ENCODE results near the gene SLC38A8. TPM values are rescaled to one million over a fixed set of nuclear protein-coding genes. Genes with fewer than 3 reads are reported as not detected.

SLC38A8 gene
- total and polyA plus RNA-seq, 9 donors: 0.62 to 0.98 (median 0.66) TPM; not detected in 6

GRCh38 chr16:84074721-84075120, 32.1 kb upstream of the SLC38A8 start:
- WGBS, 3 donors: 91 to 97% (median 93%) methylated on average over 3 of the region's 3 CpGs

DNA sequence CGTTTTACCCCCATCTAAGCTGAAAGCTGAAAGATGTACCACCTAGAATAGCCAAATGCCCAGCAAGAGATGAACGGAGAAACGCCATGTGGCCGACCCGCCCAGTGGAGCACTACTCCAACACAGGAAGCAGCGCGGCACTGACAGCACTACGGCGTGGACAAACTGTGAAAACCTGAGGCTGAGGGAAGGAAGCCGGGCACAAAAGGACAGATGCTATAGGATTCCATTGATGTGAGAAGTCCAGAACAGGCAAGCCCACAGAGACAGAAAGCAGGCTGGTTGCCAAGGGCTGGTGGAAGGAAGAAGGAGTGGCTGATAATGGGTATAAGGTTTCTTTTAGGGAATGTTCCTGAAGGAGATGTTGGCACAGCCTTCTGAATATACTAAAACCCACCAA, 29.4 kb upstream of the SLC38A8 start:
- intact Hi-C loops (cut with DNase I): no loop called here
- no peaks in the 10 kb centered on the region for H3K36me3 ChIP-seq
- 91 to 95% (median 92%) methylated on average over 10 of the region's 10 CpGs for WGBS, 3 donors

More at GRCh38 chr16:84074721-84075120, 32.1 kb upstream of the SLC38A8 start:
- intact Hi-C loops (cut with DNase I): no loop called here
- Histone ChIP-seq H3K36me3 (no peaks in the 10 kb centered on the region), H3K4me3 (no peak overlapping the region), H3K27me3 (no peaks in the 10 kb centered on the region), H3K27ac (no peak overlapping the region), H3K9me3 (no peaks in the 10 kb centered on the region), H3K4me1 (ENCODE audit: insufficient read depth) (no peaks in the 10 kb centered on the region)
- no peak for DNase-seq
- TF ChIP-seq, protein P1, sequence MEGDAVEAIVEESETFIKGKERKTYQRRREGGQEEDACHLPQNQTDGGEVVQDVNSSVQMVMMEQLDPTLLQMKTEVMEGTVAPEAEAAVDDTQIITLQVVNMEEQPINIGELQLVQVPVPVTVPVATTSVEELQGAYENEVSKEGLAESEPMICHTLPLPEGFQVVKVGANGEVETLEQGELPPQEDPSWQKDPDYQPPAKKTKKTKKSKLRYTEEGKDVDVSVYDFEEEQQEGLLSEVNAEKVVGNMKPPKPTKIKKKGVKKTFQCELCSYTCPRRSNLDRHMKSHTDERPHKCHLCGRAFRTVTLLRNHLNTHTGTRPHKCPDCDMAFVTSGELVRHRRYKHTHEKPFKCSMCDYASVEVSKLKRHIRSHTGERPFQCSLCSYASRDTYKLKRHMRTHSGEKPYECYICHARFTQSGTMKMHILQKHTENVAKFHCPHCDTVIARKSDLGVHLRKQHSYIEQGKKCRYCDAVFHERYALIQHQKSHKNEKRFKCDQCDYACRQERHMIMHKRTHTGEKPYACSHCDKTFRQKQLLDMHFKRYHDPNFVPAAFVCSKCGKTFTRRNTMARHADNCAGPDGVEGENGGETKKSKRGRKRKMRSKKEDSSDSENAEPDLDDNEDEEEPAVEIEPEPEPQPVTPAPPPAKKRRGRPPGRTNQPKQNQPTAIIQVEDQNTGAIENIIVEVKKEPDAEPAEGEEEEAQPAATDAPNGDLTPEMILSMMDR (IDR thresholded peaks at IDR 0.05): no peak
- TF ChIP-seq POLR2A (IDR thresholded peaks at IDR 0.05) (no peak), EP300 (IDR thresholded peaks at IDR 0.05) (no peak)

GRCh38 chr16:84071121-84071520, 28.5 kb upstream of the SLC38A8 start:
- Histone ChIP-seq H3K4me1 (ENCODE audit: insufficient read depth) (no peaks in the 10 kb centered on the region), H3K4me3 (no peak overlapping the region), H3K27ac (no peak overlapping the region), H3K36me3 (no peaks in the 10 kb centered on the region), H3K9me3 (no peaks in the 10 kb centered on the region), H3K27me3 (no peaks in the 10 kb centered on the region)
- DNase-seq: no peak
- TF ChIP-seq POLR2A (IDR thresholded peaks at IDR 0.05): no peak
- no peak for TF ChIP-seq EP300 (IDR thresholded peaks at IDR 0.05)
- TF ChIP-seq, protein P1 (IDR thresholded peaks at IDR 0.05): no peak
- intact Hi-C loops (cut with DNase I): no loop called here
- 86 to 90% (median 88%) methylated on average over 8 of the region's 8 CpGs for WGBS, 3 donors

More for the DNA sequence above, 29.4 kb upstream of the SLC38A8 start:
- DNase-seq: no peak
- no peak for TF ChIP-seq EP300 (IDR thresholded peaks at IDR 0.05)
- TF ChIP-seq, protein P1 (IDR thresholded peaks at IDR 0.05): no peak
- TF ChIP-seq POLR2A (IDR thresholded peaks at IDR 0.05): no peak
- H3K27me3 ChIP-seq: no peaks in the 10 kb centered on the region
- H3K27ac ChIP-seq: no peak overlapping the region
- H3K9me3 ChIP-seq: no peaks in the 10 kb centered on the region
- no peaks in the 10 kb centered on the region for H3K4me1 ChIP-seq (ENCODE audit: insufficient read depth)
- no peak overlapping the region for H3K4me3 ChIP-seq

DNA sequence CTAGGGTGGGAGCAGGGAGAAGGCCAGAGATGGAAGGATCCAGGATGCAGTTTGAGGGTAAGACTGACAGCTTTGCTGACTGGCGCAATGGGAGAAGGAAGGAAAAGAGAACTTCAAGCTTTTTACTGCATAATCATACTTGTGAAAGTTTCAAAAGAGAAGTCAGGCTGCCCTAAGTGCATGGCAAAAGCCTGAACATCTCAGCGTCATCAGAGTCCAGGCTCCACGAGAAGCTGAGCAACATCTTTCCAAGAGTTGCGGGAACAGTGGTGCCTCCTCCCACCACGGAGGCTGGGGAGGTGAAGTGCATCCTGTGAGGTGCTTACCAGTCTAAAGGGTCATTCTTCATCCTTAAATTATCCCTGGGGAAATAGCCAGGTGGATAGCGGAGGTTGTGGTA, 26.9 kb upstream of the SLC38A8 start:
- H3K9me3 ChIP-seq: no peaks in the 10 kb centered on the region
- no peaks in the 10 kb centered on the region for H3K36me3 ChIP-seq
- H3K27me3 ChIP-seq: no peaks in the 10 kb centered on the region
- H3K4me3 ChIP-seq: no peak overlapping the region
- intact Hi-C loops (cut with DNase I): loop anchor here in 2 of 4 donors (10.0 kb wide), 2 partner anchors 105 to 245 kb away; partner anchors contain the start of gene NECAB2 (in 1 of the 2)
- 80 to 88% (median 84%) methylated on average over 6 of the region's 6 CpGs for WGBS, 3 donors
- DNase-seq: no peak
- no peak overlapping the region for H3K27ac ChIP-seq
- no peaks in the 10 kb centered on the region for H3K4me1 ChIP-seq (ENCODE audit: insufficient read depth)
- TF ChIP-seq, protein P1 (IDR thresholded peaks at IDR 0.05): no peak
- TF ChIP-seq POLR2A (IDR thresholded peaks at IDR 0.05): no peak
- no peak for TF ChIP-seq EP300 (IDR thresholded peaks at IDR 0.05)
